ENCODE results near the gene GPR180.

DNA sequence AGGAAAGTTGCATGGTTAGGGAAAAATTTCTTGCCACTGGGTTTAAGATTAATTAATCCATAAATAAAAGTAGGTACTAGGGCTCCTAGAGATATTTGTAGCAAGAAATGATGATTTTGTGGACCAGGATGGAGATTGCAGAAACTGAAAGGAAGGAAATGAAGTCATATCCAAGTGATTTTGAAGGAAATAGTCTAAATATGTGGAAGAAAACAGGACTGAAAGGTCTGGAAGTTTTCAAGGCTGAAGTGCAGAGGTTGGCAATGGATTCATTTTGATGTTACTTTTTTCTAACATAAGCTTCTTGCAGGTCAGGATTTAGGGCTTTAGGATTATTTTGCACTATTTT, 57.9 kb downstream of the GPR180 start:
- TF ChIP-seq POLR2A (IDR thresholded peaks at IDR 0.05) = no peak
- TF ChIP-seq, protein P1, sequence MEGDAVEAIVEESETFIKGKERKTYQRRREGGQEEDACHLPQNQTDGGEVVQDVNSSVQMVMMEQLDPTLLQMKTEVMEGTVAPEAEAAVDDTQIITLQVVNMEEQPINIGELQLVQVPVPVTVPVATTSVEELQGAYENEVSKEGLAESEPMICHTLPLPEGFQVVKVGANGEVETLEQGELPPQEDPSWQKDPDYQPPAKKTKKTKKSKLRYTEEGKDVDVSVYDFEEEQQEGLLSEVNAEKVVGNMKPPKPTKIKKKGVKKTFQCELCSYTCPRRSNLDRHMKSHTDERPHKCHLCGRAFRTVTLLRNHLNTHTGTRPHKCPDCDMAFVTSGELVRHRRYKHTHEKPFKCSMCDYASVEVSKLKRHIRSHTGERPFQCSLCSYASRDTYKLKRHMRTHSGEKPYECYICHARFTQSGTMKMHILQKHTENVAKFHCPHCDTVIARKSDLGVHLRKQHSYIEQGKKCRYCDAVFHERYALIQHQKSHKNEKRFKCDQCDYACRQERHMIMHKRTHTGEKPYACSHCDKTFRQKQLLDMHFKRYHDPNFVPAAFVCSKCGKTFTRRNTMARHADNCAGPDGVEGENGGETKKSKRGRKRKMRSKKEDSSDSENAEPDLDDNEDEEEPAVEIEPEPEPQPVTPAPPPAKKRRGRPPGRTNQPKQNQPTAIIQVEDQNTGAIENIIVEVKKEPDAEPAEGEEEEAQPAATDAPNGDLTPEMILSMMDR (IDR thresholded peaks at IDR 0.05) = no peak

Data from adrenal gland (tissue), 5 donors.